Spleen (tissue), 11 donors: Measurements from ENCODE around the gene LRRC10B. TPM values are rescaled to one million over a fixed set of nuclear protein-coding genes. Genes with fewer than 3 reads are reported as not detected.

Source experiments
- DNase-seq: peaks from one replicate; pipeline ENCODE4 v3.0.0-alpha.2; 2020
- H3K27ac ChIP-seq, 8 donors: fragments of 200-600 bp; sonication (generic) in 7 of 8; 1 replicate in 4 of 8; 2 replicates in 4 of 8; pipeline versions ENCODE4 v1.5.0 to v1.8.0; 2016 to 2021; ENCODE audit warnings: inconsistent platforms in 4 of 8, mild to moderate bottlenecking in 4 of 8, moderate library complexity in 1 of 8
- H3K27me3 ChIP-seq, 7 donors: fragments of 200-600 bp; sonication (generic) in 6 of 7; replicated peaks in 1 of 7; 1 replicate in 4 of 7; 2 replicates in 3 of 7; pipeline versions ENCODE4 v1.5.0 to v1.8.0; 2016 to 2021; ENCODE audit warnings: inconsistent platforms in 3 of 7, mild to moderate bottlenecking in 1 of 7
- H3K36me3 ChIP-seq, 6 donors: fragments of 200-600 bp; sonication (generic) in 5 of 6; 1 replicate in 4 of 6; 2 replicates in 2 of 6; pipeline versions ENCODE4 v1.5.0 to v1.8.0; 2016 to 2021; ENCODE audit warnings: inconsistent platforms in 2 of 6
- H3K4me1 ChIP-seq, 6 donors: fragments of 200-600 bp; sonication (generic) in 5 of 6; 1 replicate in 3 of 6; 2 replicates in 3 of 6; pipeline versions ENCODE4 v1.5.0 to v1.8.0; 2016 to 2021; ENCODE audit warnings: inconsistent platforms in 3 of 6
- H3K4me3 ChIP-seq, 8 donors: fragments of 200-600 bp; sonication (generic) in 7 of 8; 1 replicate in 4 of 8; 2 replicates in 4 of 8; pipeline versions ENCODE4 v1.5.0 to v1.8.0; 2016 to 2021; ENCODE audit warnings: inconsistent platforms in 4 of 8, mild to moderate bottlenecking in 4 of 8, moderate library complexity in 2 of 8
- H3K9me3 ChIP-seq, 8 donors: fragments of 200-600 bp; sonication (generic) in 7 of 8; 1 replicate in 4 of 8; 2 replicates in 4 of 8; pipeline versions ENCODE4 v1.5.0 to v1.8.0; 2016 to 2021; ENCODE audit warnings: inconsistent platforms in 4 of 8
- CTCF ChIP-seq, 11 experiments: fragments of 200-600 bp in 7 of 11; fragments of 450-650 bp in 4 of 11; sonication (generic) in 4 of 11; IDR thresholded peaks in 8 of 11; conservative IDR thresholded peaks in 3 of 11; 1 replicate in 7 of 11; 2 replicates in 4 of 11; pipeline versions ENCODE4 v1.4.0 to v1.8.0; 2016 to 2021; ENCODE audit warnings: antibody characterized with exemption in 11 of 11, inconsistent platforms in 4 of 11, mild to moderate bottlenecking in 1 of 11
- POLR2A ChIP-seq, 3 donors: fragments of 450-650 bp; IDR thresholded peaks; one replicate each; pipeline ENCODE4 v1.5.1; 2017; ENCODE audit warnings: antibody characterized with exemption in 3 of 3, mild to moderate bottlenecking in 1 of 3
- POLR2AphosphoS5 ChIP-seq, 3 donors: sonication (generic); formaldehyde crosslinking; IDR thresholded peaks; one replicate each; pipeline ENCODE4 v1.5.1; 2017; ENCODE audit warnings: antibody characterized with exemption in 3 of 3
- WGBS, 5 donors: extraction: QIAGEN DNeasy Blood & Tissue Kit in 3 of 5; methylation state at CpG; one replicate each; pipeline versions ENCODE4 v1.1.5 to v1.1.7; 2013 to 2018; 5-methylcytosine and 5-hydroxymethylcytosine counted together
- intact Hi-C: fragments of 100-400 bp; cut with DNase I; formaldehyde crosslinking; loops from one replicate; pipeline ENCODE4 v1.15.0; 2023; ENCODE audit warnings: low total_unique reads
- polyA plus RNA-seq, 3 donors: library from polyadenylated mRNA; stranded (reverse); fragments of 200-250 nt; gene quantifications; one replicate each; pipeline ENCODE4 v1.2.1, GENCODE V29; 2013
- total RNA-seq, 7 donors: library from RNA; depleted of rRNA in 3 of 7; stranded (reverse); fragments of >200 nt in 3 of 7; fragmentation: NEBNext Ultra II Directional in 4 of 7; extraction: Animal tissue kit (Norgen Biotek cat#: 25700) in 4 of 7; gene quantifications; one replicate each; pipeline versions ENCODE4 v1.1.0 to v1.2.1, GENCODE V29; 2016 to 2021
- donor health status: healthy with polysubstance abuse.
- donor health status: DM: no; HTN: no; CAD: no; lungs with moderate emphysema.
- donor health status: DM: no; HTN: no; CAD: no.
- donor health status: Bipolar disorder and iron deficiency.
- donor health status: healthy.
- donor health status: DM: no; HTN: no; CAD: no.
- donor health status: DM: yes; HTN: yes; CAD: no.

LRRC10B gene
- total and polyA plus RNA-seq, 10 donors = 0.27 to 0.82 (median 0.33) TPM; not detected in 4

GRCh38 chr11:61516675-61517572, 8.4 kb downstream of the LRRC10B start:
- Histone ChIP-seq H3K36me3 (no peaks in the 10 kb centered on the region), H3K4me1 (peaks cover 9 to 22% (median 12%) of the 10 kb centered on the region in 6 donors), H3K27ac (no peak overlapping the region), H3K27me3 (peaks cover 0 to 49% (median 15%) of the 10 kb centered on the region in 7 donors), H3K9me3 (no peaks in the 10 kb centered on the region), H3K4me3 (peak overlapping the region in 1 of 8 donors; percentile 43)
- intact Hi-C loops = loop anchor here (5.0 kb wide), 1 partner anchor 40 kb away; no protein-coding TSS in a partner anchor
- TF ChIP-seq POLR2AphosphoS5 (IDR thresholded peaks at IDR 0.05) (no peak), CTCF (IDR thresholded peaks at IDR 0.05 in 8 of 11, conservative IDR thresholded peaks at IDR 0.05 in 3 of 11) (peak; percentile 83 to 96 (median 91)), POLR2A (IDR thresholded peaks at IDR 0.05) (no peak)
- 16 to 25% (median 17%) methylated on average over 23 of the region's 23 CpGs for WGBS, 5 donors
- peak; percentile 83 for DNase-seq

- H3K9me3 ChIP-seq = no peaks in the 10 kb centered on the region
- H3K27me3 ChIP-seq = peaks cover 0 to 36% (median 14%) of the 10 kb centered on the region in 7 donors
- H3K4me1 ChIP-seq = peaks cover 9 to 18% (median 12%) of the 10 kb centered on the region in 6 donors
- 82 to 92% (median 85%) methylated on average over 15 to 23 of the region's 23 CpGs for WGBS, 5 donors
- no peak overlapping the region for H3K27ac ChIP-seq
- TF ChIP-seq POLR2A (IDR thresholded peaks at IDR 0.05) (no peak), CTCF (IDR thresholded peaks at IDR 0.05 in 8 of 11, conservative IDR thresholded peaks at IDR 0.05 in 3 of 11) (no peak), POLR2AphosphoS5 (IDR thresholded peaks at IDR 0.05) (no peak)
- no peak overlapping the region for H3K4me3 ChIP-seq
- DNase-seq = no peak
- no peaks in the 10 kb centered on the region for H3K36me3 ChIP-seq
- intact Hi-C loops = loop anchor here (5.0 kb wide), 1 partner anchor 41 kb away; no protein-coding TSS in a partner anchor
Observed at GRCh38 chr11:61518032-61518795, 9.7 kb downstream of the LRRC10B start.

GRCh38 chr11:61522881-61523280, 14.3 kb downstream of the LRRC10B start:
- 87 to 93% (median 89%) methylated on average over 15 of the region's 15 CpGs for WGBS, 5 donors
- Histone ChIP-seq H3K27me3 (peaks cover 0 to 40% (median 0%) of the 10 kb centered on the region in 7 donors), H3K27ac (no peak overlapping the region), H3K9me3 (no peaks in the 10 kb centered on the region), H3K4me1 (peaks cover 0 to 3% (median 0%) of the 10 kb centered on the region in 6 donors), H3K4me3 (no peak overlapping the region), H3K36me3 (no peaks in the 10 kb centered on the region)
- intact Hi-C loops = no loop called here
- DNase-seq = no peak
- TF ChIP-seq POLR2AphosphoS5 (IDR thresholded peaks at IDR 0.05) = no peak
- no peak for TF ChIP-seq CTCF (IDR thresholded peaks at IDR 0.05 in 8 of 11, conservative IDR thresholded peaks at IDR 0.05 in 3 of 11)
- no peak for TF ChIP-seq POLR2A (IDR thresholded peaks at IDR 0.05)
